SK-N-MC (cell line): Measurements from ENCODE around the gene PRSS8.

ENCODE experiments used
- DNase-seq: peaks from one replicate; pipeline ENCODE4 v3.0.0-alpha.2; 2011; ENCODE audit warnings: low read depth, low spot score
- H3K27ac ChIP-seq: fragments of 200-600 bp; sonication (generic); 2 replicates; pipeline ENCODE4 v1.5.1; 2016; ENCODE audit warnings: mixed run types
- H3K36me3 ChIP-seq: fragments of 200-600 bp; sonication (generic); 2 replicates; pipeline ENCODE4 v1.6.1; 2017; ENCODE audit warnings: antibody characterized with exemption, low read length, mixed read lengths; ENCODE audit not compliant: insufficient read depth
- H3K4me3 ChIP-seq: fragments of 200-600 bp; sonication (generic); 2 replicates; pipeline ENCODE4 v1.5.1; 2016
- H3K9ac ChIP-seq: fragments of 200-600 bp; sonication (generic); 2 replicates; pipeline ENCODE4 v1.8.0; 2017; ENCODE audit warnings: mixed run types, mixed read lengths; ENCODE audit not compliant: insufficient read length
- H3K9me3 ChIP-seq: fragments of 200-600 bp; sonication (generic); 2 replicates; pipeline ENCODE4 v1.6.1; 2017; ENCODE audit warnings: low read depth, mild to moderate bottlenecking, antibody characterized with exemption, low read length, moderate library complexity, mixed read lengths
- EZH2 ChIP-seq: fragments of 200-600 bp; sonication (generic); IDR thresholded peaks from one replicate; pipeline ENCODE4 v1.6.1; 2017; ENCODE audit warnings: antibody characterized with exemption
- FOXP2 ChIP-seq: optimal IDR thresholded peaks from 2 replicates; pipeline ENCODE3; 2011; ENCODE audit warnings: mild to moderate bottlenecking, moderate library complexity; ENCODE audit not compliant: insufficient read depth; ENCODE audit errors: extremely low read length, control extremely low read depth
- POLR2AphosphoS5 ChIP-seq: IDR thresholded peaks from 2 replicates; pipeline ENCODE4 v1.6.1; 2012; ENCODE audit warnings: mild to moderate bottlenecking, low read depth, low read length, borderline replicate concordance

Gene PRSS8

GRCh38 chr16:31099860-31100638 lies 35.5 kb downstream of the PRSS8 start:
- Histone ChIP-seq H3K36me3 (no peaks in the 10 kb centered on the region), H3K9ac (no peak overlapping the region), H3K4me3 (no peak overlapping the region), H3K9me3 (no peaks in the 10 kb centered on the region), H3K27ac (no peak overlapping the region)
- no peak for TF ChIP-seq EZH2
- no peak for DNase-seq

GRCh38 chr16:31094424-31095120 lies 41.0 kb downstream of the PRSS8 start, which contains the start of gene VKORC1:
Gene VKORC1 (minus strand): TSS chr16:31094797. CDS start chr16:31094729, 68 bp downstream.
- H3K9ac ChIP-seq, result peak within 1 kb of the TSS; percentile 89
- no peaks in the 10 kb centered on the region for H3K9me3 ChIP-seq
- H3K36me3 ChIP-seq, result peaks cover 12% of the 10 kb centered on the region; the same call in 1 of the 2 replicates
- TF ChIP-seq EZH2 (no peak), FOXP2 (no peak), POLR2AphosphoS5 (peak; percentile 84)
- DNase-seq, result peak; percentile 76
- H3K4me3 ChIP-seq, result peak within 1 kb of the TSS; percentile 93
- H3K27ac ChIP-seq, result peak within 1 kb of the TSS; percentile 78

GRCh38 chr16:31094088-31094423 lies 41.5 kb downstream of the PRSS8 start:
- DNase-seq, result no peak
- H3K36me3 ChIP-seq, result peaks cover 12% of the 10 kb centered on the region; the same call in 1 of the 2 replicates
- H3K9me3 ChIP-seq, result no peaks in the 10 kb centered on the region
- peak overlapping the region; percentile 93 for H3K4me3 ChIP-seq
- H3K9ac ChIP-seq, result peak overlapping the region; percentile 89
- H3K27ac ChIP-seq, result 0 out of 2 replicates have a peak overlapping the region, but pooled peaks have one; percentile 78
- TF ChIP-seq EZH2 (no peak), POLR2AphosphoS5 (no peak), FOXP2 (no peak)

- Histone ChIP-seq H3K27ac (no peak overlapping the region), H3K9ac (peak overlapping the region; percentile 51), H3K4me3 (peak overlapping the region; percentile 93), H3K36me3 (peaks cover 12% of the 10 kb centered on the region; the same call in 1 of the 2 replicates), H3K9me3 (no peaks in the 10 kb centered on the region)
- no peak for DNase-seq
- no peak for TF ChIP-seq FOXP2
- no peak for TF ChIP-seq POLR2AphosphoS5
- TF ChIP-seq EZH2, result no peak
These were observed 42.3 kb downstream of the PRSS8 start for GRCh38 chr16:31093132-31093703.

GRCh38 chr16:31092330-31092729 lies 43.2 kb downstream of the PRSS8 start:
- Histone ChIP-seq H3K9me3 (no peaks in the 10 kb centered on the region), H3K36me3 (peaks cover 12% of the 10 kb centered on the region; the same call in 1 of the 2 replicates), H3K9ac (no peak overlapping the region), H3K4me3 (no peak overlapping the region), H3K27ac (no peak overlapping the region)
- TF ChIP-seq FOXP2 (no peak), EZH2 (no peak), POLR2AphosphoS5 (no peak)
- DNase-seq, result no peak

- no peak for TF ChIP-seq FOXP2
- Histone ChIP-seq H3K9ac (no peak overlapping the region), H3K4me3 (no peak overlapping the region), H3K36me3 (peaks cover 12% of the 10 kb centered on the region; the same call in 1 of the 2 replicates), H3K9me3 (no peaks in the 10 kb centered on the region), H3K27ac (no peak overlapping the region)
- no peak for DNase-seq
These were observed 45.0 kb downstream of the PRSS8 start for GRCh38 chr16:31090540-31090939.

- TF ChIP-seq EZH2 (no peak), FOXP2 (no peak)
- Histone ChIP-seq H3K36me3 (peaks cover 12% of the 10 kb centered on the region; the same call in 1 of the 2 replicates), H3K4me3 (no peak overlapping the region), H3K27ac (no peak overlapping the region), H3K9ac (no peak overlapping the region), H3K9me3 (no peaks in the 10 kb centered on the region)
- no peak for DNase-seq
These were observed 46.3 kb downstream of the PRSS8 start for GRCh38 chr16:31089199-31089598.

- TF ChIP-seq FOXP2 (no peak), EZH2 (no peak), POLR2AphosphoS5 (no peak)
- Histone ChIP-seq H3K36me3 (peaks cover 12% of the 10 kb centered on the region; the same call in 1 of the 2 replicates), H3K27ac (no peak within 1 kb of the TSS), H3K4me3 (no peak within 1 kb of the TSS), H3K9ac (no peak within 1 kb of the TSS), H3K9me3 (no peaks in the 10 kb centered on the region)
- DNase-seq, result no peak
These were observed 46.9 kb downstream of the PRSS8 start, which contains the start of gene PRSS53 for GRCh38 chr16:31088459-31089183. Gene PRSS53 (minus strand): TSS chr16:31088943. CDS start chr16:31088809, 134 bp downstream.
